HG02970 (cell line): ENCODE data around the gene CLDN24.

Experiments used
- ATAC-seq: cut with Tn5 transposase; IDR thresholded peaks from one replicate; pipeline ENCODE4 v1.9.1; 2021; ENCODE audit warnings: mild to moderate bottlenecking, moderate library complexity, moderate number of reproducible peaks; ENCODE audit not compliant: unreplicated experiment, low FRiP score

CLDN24 gene

DNA sequence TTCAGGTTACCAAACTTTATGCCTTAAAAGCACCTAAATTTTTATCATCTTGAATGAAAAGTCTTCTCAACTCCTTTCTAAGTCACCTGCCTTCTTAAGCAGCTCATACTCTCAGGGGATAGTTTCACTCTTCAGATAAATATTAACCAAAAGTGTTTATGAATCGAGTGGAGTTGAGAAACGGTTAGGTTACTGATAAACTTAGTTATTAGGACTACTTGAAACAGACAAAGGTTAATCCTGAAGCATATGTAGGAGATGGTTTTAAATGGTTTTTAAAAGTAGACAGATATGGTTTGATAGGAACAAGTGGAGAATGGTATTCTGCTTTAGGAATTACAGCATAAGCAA is 34.9 kb downstream of the CLDN24 start:
- ATAC-seq, result peak; percentile 78

DNA sequence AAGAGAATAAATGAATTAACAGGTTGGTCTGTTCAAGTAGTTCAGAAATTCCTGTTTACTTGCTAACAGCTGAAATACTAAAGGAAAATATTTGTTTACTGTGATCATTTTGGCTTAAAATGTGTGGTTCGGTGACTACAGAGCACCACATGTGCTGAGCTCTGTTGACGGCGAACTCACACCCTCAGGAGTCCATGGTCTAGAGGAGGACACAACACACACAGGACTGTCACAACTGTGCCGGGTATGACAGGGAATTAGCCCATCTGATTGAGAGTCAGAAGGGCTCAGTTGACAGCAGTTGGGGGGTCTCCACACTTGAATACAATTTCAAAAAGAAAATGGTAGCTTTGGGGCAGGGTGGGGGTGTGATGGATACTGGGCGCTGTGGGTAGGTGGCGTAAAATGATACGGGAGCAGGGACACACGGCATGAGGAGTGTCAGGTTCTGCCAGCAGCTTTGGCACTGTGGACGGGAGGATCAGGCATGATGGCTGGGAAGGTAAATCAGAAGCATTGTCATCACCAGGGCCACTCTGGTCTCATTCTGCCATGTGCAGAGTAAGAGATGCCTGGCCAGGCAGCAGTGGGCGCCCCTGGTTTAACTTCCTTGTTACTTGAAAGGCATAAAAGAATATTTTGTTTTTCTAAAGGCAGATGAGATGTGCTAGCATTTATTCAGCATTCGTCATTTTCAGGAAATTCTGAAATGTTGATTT is 35.5 kb downstream of the CLDN24 start:
- ATAC-seq, result no peak

- no peak for ATAC-seq
Measured at GRCh38 chr4:183285886-183286285, 36.3 kb downstream of the CLDN24 start.

DNA sequence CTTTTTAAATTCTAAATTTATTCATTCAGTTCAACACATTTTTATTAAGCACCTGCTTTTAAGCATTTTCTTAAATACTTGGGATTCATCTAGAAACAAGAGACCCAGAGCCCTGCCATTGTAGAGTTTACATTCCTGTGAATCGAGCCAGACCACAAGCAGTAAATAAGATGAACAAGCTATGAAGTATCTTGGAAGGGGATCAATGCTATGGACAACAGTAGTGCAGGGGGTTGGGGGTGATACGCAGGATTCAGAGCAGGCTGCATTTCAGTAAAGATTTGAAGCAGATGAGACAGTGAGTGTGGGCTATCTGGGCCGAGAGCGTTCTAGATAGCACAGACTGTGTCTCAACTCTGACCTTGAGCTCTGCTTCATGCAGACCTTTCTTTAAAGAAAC is 37.3 kb downstream of the CLDN24 start:
- no peak for ATAC-seq

GRCh38 chr4:183284258-183284785 is 37.9 kb downstream of the CLDN24 start:
- no peak for ATAC-seq

DNA sequence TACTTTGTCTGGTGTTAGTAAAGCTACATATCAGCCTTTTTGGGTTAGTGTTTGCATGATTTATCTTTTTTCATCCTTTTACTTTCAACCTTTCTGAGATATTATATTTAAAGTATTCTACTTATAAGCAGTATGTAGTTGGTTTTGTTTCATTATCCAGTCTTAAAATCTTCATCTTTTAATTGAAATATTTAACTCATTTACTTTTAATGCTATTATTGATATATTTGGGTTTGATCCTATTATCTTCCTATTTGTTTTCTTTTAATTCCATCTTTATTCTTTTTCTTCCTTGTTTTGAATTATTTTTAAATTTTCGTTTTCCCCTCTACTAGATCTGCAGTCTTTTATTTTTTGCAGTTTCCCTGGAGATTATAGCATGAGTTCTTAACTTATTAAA is 46.1 kb downstream of the CLDN24 start:
- no peak for ATAC-seq

GRCh38 chr4:183272384-183272783 is 49.8 kb downstream of the CLDN24 start:
- no peak for ATAC-seq
